B cell (primary cell): Measurements from ENCODE around the gene ST8SIA1. TPM values are rescaled to one million over a fixed set of nuclear protein-coding genes. Genes with fewer than 3 reads are reported as not detected.

Experiments
- ATAC-seq: fragments of 200-7000 bp; cut with Tn5 transposase; one replicate; pipeline ENCODE4 v1.10.0; 2021; ENCODE audit warnings: low read depth, mild to moderate bottlenecking, moderate number of reproducible peaks, moderate library complexity
- CTCF ChIA-PET: fragments of 350-600 bp; sonication (Branson Sonifier 250); formaldehyde crosslinking; loops from one replicate; lab custom pipeline; 2021; ENCODE audit warnings: antibody characterized with exemption, inconsistent platforms; lab: Charles Lee
- POLR2A ChIA-PET: fragments of 350-600 bp; sonication (Branson Sonifier 250); formaldehyde crosslinking; loops from one replicate; lab custom pipeline; 2021; ENCODE audit warnings: antibody characterized with exemption; lab: Charles Lee
- DNase-seq: peaks from one replicate; pipeline ENCODE4 v3.0.0; 2013
- H2AFZ ChIP-seq: 2 replicates; pipeline ENCODE4 v1.6.1; 2012; ENCODE audit warnings: mild to moderate bottlenecking, low read depth, low read length; ENCODE audit not compliant: insufficient read depth, poor library complexity, severe bottlenecking
- H3K27ac ChIP-seq, 2 donors: 1 replicate in 1 of 2; 2 replicates in 1 of 2; pipeline ENCODE4 v1.5.1; 2012 to 2013; ENCODE audit warnings: low read length in 2 of 2, mild to moderate bottlenecking in 2 of 2, moderate library complexity in 1 of 2
- H3K27me3 ChIP-seq, 4 experiments: fragments of 200-600 bp in 1 of 4; sonication (generic) in 1 of 4; replicated peaks in 1 of 4; 1 replicate in 2 of 4; 2 replicates in 2 of 4; pipeline versions ENCODE4 v1.6.1 to v1.7.0; 2013 to 2016; ENCODE audit warnings: low read length in 3 of 4, mild to moderate bottlenecking in 2 of 4, mixed read lengths in 1 of 4, moderate library complexity in 1 of 4; ENCODE audit not compliant: insufficient read depth in 4 of 4, control insufficient read depth in 3 of 4; ENCODE audit errors: control extremely low read depth in 1 of 4
- H3K36me3 ChIP-seq, 2 experiments: replicated peaks in 1 of 2; 1 replicate in 1 of 2; 2 replicates in 1 of 2; pipeline versions ENCODE4 v1.6.1 to v1.7.1; 2013; ENCODE audit warnings: low read length in 1 of 2; ENCODE audit not compliant: insufficient read depth in 2 of 2, control insufficient read depth in 1 of 2; ENCODE audit errors: control extremely low read depth in 1 of 2, extremely low read depth in 1 of 2
- H3K4me1 ChIP-seq, 2 donors: fragments of 200-600 bp in 1 of 2; sonication (generic) in 1 of 2; 1 replicate in 1 of 2; 2 replicates in 1 of 2; pipeline versions ENCODE4 v1.5.1 to v1.6.1; 2013 to 2017; ENCODE audit warnings: low read length in 2 of 2; ENCODE audit not compliant: control insufficient read depth in 2 of 2, insufficient read depth in 2 of 2
- H3K4me2 ChIP-seq: replicated peaks from 2 replicates; pipeline ENCODE3; 2012; ENCODE audit warnings: mild to moderate bottlenecking, low read depth, low read length; ENCODE audit not compliant: poor library complexity, severe bottlenecking
- H3K4me3 ChIP-seq, 5 experiments: fragments of 200-600 bp in 1 of 5; sonication (generic) in 1 of 5; 1 replicate in 3 of 5; 2 replicates in 2 of 5; pipeline versions ENCODE4 v1.5.1 to v1.7.0; 2011 to 2016; ENCODE audit warnings: low read length in 4 of 5, mild to moderate bottlenecking in 4 of 5, low read depth in 2 of 5, control low read depth in 1 of 5, moderate library complexity in 1 of 5; ENCODE audit not compliant: insufficient read depth in 1 of 5; ENCODE audit errors: control extremely low read depth in 1 of 5, extremely low read depth in 1 of 5
- H3K79me2 ChIP-seq: fragments of 200-600 bp; sonication (generic); one replicate; pipeline ENCODE4 v1.6.0; 2016; ENCODE audit warnings: low read length; ENCODE audit not compliant: control insufficient read depth, insufficient read depth
- H3K9ac ChIP-seq: fragments of 200-600 bp; sonication (generic); 2 replicates; pipeline ENCODE4 v1.6.1; 2017; ENCODE audit warnings: mild to moderate bottlenecking, low read length, moderate library complexity
- H3K9me3 ChIP-seq, 3 donors: one replicate each; pipeline versions ENCODE4 v1.6.1 to v1.7.1; 2013; ENCODE audit warnings: low read length in 2 of 3; ENCODE audit not compliant: control insufficient read depth in 2 of 3, insufficient read depth in 1 of 3; ENCODE audit errors: control extremely low read depth in 1 of 3
- H4K20me1 ChIP-seq: 2 replicates; pipeline ENCODE4 v1.6.0; 2012; ENCODE audit warnings: mild to moderate bottlenecking, low read length; ENCODE audit not compliant: insufficient read depth, control insufficient read depth, poor library complexity, severe bottlenecking
- H3K27ac Mint-ChIP-seq: one replicate; pipeline ENCODE4 v1.8.0; 2021; ENCODE audit warnings: mixed read lengths
- H3K27me3 Mint-ChIP-seq: one replicate; pipeline ENCODE4 v1.8.0; 2021; ENCODE audit warnings: mixed read lengths
- H3K4me1 Mint-ChIP-seq: one replicate; pipeline ENCODE4 v1.8.0; 2021; ENCODE audit warnings: mixed read lengths
- H3K4me3 Mint-ChIP-seq: one replicate; pipeline ENCODE4 v1.8.0; 2021; ENCODE audit warnings: mixed read lengths
- H3K9me3 Mint-ChIP-seq: one replicate; pipeline ENCODE4 v1.8.0; 2022; ENCODE audit warnings: mixed read lengths; ENCODE audit not compliant: insufficient read depth
- EZH2 ChIP-seq: IDR thresholded peaks from 2 replicates; pipeline ENCODE4 v1.6.1; 2012; ENCODE audit warnings: borderline replicate concordance, low read depth, mild to moderate bottlenecking, moderate library complexity, low read length; ENCODE audit not compliant: insufficient read depth, poor library complexity, severe bottlenecking
- WGBS: methylation state at CpG from one replicate; pipeline ENCODE4 v1.1.5; 2013; ENCODE audit warnings: missing lambda C conversion rate; ENCODE audit not compliant: insufficient coverage; 5-methylcytosine and 5-hydroxymethylcytosine counted together
- intact Hi-C: fragments of 100-400 bp; cut with micrococcal nuclease; formaldehyde crosslinking; loops from one replicate; pipeline ENCODE4 v1.10.0; 2022
- polyA plus RNA-seq: library from polyadenylated mRNA; depleted of rRNA; stranded (reverse); fragments of >200 nt; gene quantifications from 2 replicates; pipeline ENCODE4 v1.2.3, GENCODE V29; 2012
- total RNA-seq, 2 donors: library from RNA; stranded (reverse); fragments of 120-200 nt in 1 of 2; gene quantifications; 1 replicate in 1 of 2; 2 replicates in 1 of 2; pipeline versions ENCODE4 v1.2.3 to v1.2.4, GENCODE V29; 2013 to 2022
- TF ChIP-seq, protein P1 (sequence below): fragments of 200-600 bp; IDR thresholded peaks from one replicate; pipeline ENCODE4 v1.8.0; 2022; ENCODE audit warnings: antibody characterized with exemption, mild to moderate bottlenecking

ST8SIA1 gene
- total and polyA plus RNA-seq, 2 donors (not counting 1 experiment from before 2014, with no cell fraction given), result 0.02 to 0.04 TPM

DNA sequence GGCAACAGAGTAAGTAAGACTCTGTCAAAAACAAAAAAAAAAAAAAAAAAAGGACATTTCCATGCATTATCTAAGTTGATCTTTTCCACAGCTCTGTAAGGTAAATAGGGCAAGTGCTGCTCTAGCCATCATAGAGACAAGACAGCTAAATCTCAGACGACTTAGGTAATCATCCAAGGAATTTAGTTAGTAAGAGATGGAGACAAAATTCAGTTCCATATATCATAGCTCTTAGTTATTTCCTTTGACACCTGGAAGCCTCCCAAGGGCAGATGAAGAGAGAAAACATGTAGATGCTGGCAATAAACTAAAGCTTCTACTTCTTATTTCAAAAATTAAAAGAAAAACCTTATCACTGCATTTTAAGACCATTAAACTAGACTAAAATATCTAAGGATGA, 48.7 kb downstream of the ST8SIA1 start:
- no CpG with 5 or more reads among the region's 1 CpG for WGBS
- Histone ChIP-seq H4K20me1 (no peaks in the 10 kb centered on the region), H3K27ac (no peak overlapping the region), H2AFZ (no peak overlapping the region), H3K36me3 (no peaks in the 10 kb centered on the region), H3K9me3 (no peaks in the 10 kb centered on the region), H3K79me2 (no peaks in the 10 kb centered on the region), H3K4me3 (no peak overlapping the region), H3K9ac (no peak overlapping the region), H3K27me3 (peaks cover 0 to 3% (median 0%) of the 10 kb centered on the region in 4 experiments), H3K4me2 (no peak overlapping the region), H3K4me1 (no peaks in the 10 kb centered on the region)
- no peak for DNase-seq
- POLR2A ChIA-PET, result no interaction called here
- H3K27ac Mint-ChIP-seq, result no peak overlapping the region
- ATAC-seq, result no peak
- peaks cover 11% of the 10 kb centered on the region for H3K27me3 Mint-ChIP-seq
- CTCF ChIA-PET, result no interaction called here
- H3K9me3 Mint-ChIP-seq, result no peaks in the 10 kb centered on the region
- intact Hi-C loops, result no loop called here
- no peak overlapping the region for H3K4me3 Mint-ChIP-seq
- TF ChIP-seq EZH2, result no peak
- TF ChIP-seq, protein P1, sequence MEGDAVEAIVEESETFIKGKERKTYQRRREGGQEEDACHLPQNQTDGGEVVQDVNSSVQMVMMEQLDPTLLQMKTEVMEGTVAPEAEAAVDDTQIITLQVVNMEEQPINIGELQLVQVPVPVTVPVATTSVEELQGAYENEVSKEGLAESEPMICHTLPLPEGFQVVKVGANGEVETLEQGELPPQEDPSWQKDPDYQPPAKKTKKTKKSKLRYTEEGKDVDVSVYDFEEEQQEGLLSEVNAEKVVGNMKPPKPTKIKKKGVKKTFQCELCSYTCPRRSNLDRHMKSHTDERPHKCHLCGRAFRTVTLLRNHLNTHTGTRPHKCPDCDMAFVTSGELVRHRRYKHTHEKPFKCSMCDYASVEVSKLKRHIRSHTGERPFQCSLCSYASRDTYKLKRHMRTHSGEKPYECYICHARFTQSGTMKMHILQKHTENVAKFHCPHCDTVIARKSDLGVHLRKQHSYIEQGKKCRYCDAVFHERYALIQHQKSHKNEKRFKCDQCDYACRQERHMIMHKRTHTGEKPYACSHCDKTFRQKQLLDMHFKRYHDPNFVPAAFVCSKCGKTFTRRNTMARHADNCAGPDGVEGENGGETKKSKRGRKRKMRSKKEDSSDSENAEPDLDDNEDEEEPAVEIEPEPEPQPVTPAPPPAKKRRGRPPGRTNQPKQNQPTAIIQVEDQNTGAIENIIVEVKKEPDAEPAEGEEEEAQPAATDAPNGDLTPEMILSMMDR, result no peak
- H3K4me1 Mint-ChIP-seq, result no peaks in the 10 kb centered on the region

DNA sequence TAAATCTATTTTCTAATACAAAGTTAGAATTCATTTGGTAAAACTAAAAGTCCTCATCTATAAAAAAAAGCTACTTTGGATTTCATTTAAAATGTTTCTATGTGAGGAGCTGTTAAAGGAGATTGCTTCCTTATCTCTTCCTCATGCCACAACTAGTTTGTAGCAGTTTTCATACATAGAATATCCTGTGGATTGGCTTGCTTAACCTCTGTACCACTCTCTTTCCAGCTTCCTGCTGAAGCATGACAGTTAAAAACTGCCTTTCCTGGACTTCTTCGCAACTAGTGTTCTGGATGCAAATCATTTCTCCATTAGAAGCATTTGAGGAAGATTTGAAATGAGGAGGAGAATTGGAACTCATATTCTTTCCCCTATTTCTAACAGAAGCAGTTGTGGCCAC, 49.6 kb downstream of the ST8SIA1 start:
- ATAC-seq, result no peak
- peaks cover 0 to 3% (median 0%) of the 10 kb centered on the region in 4 experiments for H3K27me3 ChIP-seq
- DNase-seq, result no peak
- H3K4me2 ChIP-seq, result no peak overlapping the region
- intact Hi-C loops, result no loop called here
- no peaks in the 10 kb centered on the region for H3K79me2 ChIP-seq
- H3K9me3 Mint-ChIP-seq, result no peaks in the 10 kb centered on the region
- no CpG with 5 or more reads among the region's 1 CpG for WGBS
- no peak overlapping the region for H3K27ac ChIP-seq
- ChIA-PET CTCF (no interaction called here), POLR2A (no interaction called here)
- H3K4me1 ChIP-seq, result no peaks in the 10 kb centered on the region
- no peak overlapping the region for H3K9ac ChIP-seq
- H3K27me3 Mint-ChIP-seq, result peaks cover 11% of the 10 kb centered on the region
- no peak overlapping the region for H2AFZ ChIP-seq
- no peaks in the 10 kb centered on the region for H3K4me1 Mint-ChIP-seq
- no peak overlapping the region for H3K4me3 ChIP-seq
- no peaks in the 10 kb centered on the region for H3K36me3 ChIP-seq
- TF ChIP-seq, protein P1, result no peak
- TF ChIP-seq EZH2, result no peak
- no peak overlapping the region for H3K4me3 Mint-ChIP-seq
- H4K20me1 ChIP-seq, result no peaks in the 10 kb centered on the region
- H3K27ac Mint-ChIP-seq, result no peak overlapping the region
- no peaks in the 10 kb centered on the region for H3K9me3 ChIP-seq
